ENCODE results near the gene IQGAP2. TPM values are rescaled to one million over a fixed set of nuclear protein-coding genes. Genes with fewer than 3 reads are reported as not detected.

Gene IQGAP2
- total and polyA plus RNA-seq, 2 of the 8 experiments (the other 6 are each of a cell fraction or from before 2014, with no cell fraction given), result 19.7 to 66.0 TPM

- H3K9ac ChIP-seq (replicated peaks in 1 of 4; ENCODE audit: extremely low read depth in 1 of 4, low read depth in 3 of 4, low read length in 3 of 4), result no peak overlapping the region
- no peak overlapping the region for H4K91ac ChIP-seq (replicated peaks; ENCODE audit: insufficient read length, low read length)
- no peak overlapping the region for H2BK12ac ChIP-seq (ENCODE audit: low read depth, low read length)
- FAIRE-seq (peak; percentile 45), DNase-seq (ENCODE audit: low read depth in 1 of 2, low spot score in 2 of 2) (no peak)
- no peaks in the 10 kb centered on the region for H3K23me2 ChIP-seq (ENCODE audit: low read depth, low read length)
- H3K56ac ChIP-seq (replicated peaks; ENCODE audit: insufficient read length, low read depth, low read length), result no peak overlapping the region
- H4K5ac ChIP-seq (ENCODE audit: insufficient read length, low read depth, low read length), result no peak overlapping the region
- no peaks in the 10 kb centered on the region for H3K27me3 ChIP-seq (replicated peaks in 1 of 4; ENCODE audit: control insufficient read depth in 3 of 4, extremely low read depth in 1 of 4, insufficient read depth in 3 of 4, low read length in 3 of 4)
- no peak overlapping the region for H3K4me3 ChIP-seq (ENCODE audit: extremely low read depth in 1 of 4, insufficient read depth in 2 of 4, low read depth in 3 of 4, low read length in 4 of 4)
- no peak overlapping the region for H2BK20ac ChIP-seq (ENCODE audit: low read length)
- POLR2A ChIA-PET (ENCODE audit: partially characterized antibody), result no interaction called here
- no peak overlapping the region for H4K8ac ChIP-seq (ENCODE audit: extremely low read depth, insufficient read depth, low read length)
- CTCF ChIA-PET (ENCODE audit: partially characterized antibody), result interaction anchor here (1.0 to 2.6 kb wide), 4 partner anchors 8 to 25 kb away, joined by 3 to 11 read pairs (median 4); no protein-coding TSS in a partner anchor
- no peak overlapping the region for H2AK5ac ChIP-seq (ENCODE audit: low read depth, low read length)
- H3K9me3 ChIP-seq (ENCODE audit: insufficient read depth in 2 of 2, low read depth in 1 of 2, low read length in 1 of 2), result no peaks in the 10 kb centered on the region
- H3K14ac ChIP-seq (ENCODE audit: insufficient read length), result no peak overlapping the region
- no peak overlapping the region for H3K4ac ChIP-seq (replicated peaks; ENCODE audit: insufficient read length, low read depth, low read length)
- no peaks in the 10 kb centered on the region; a peak in 1 of 7 replicates for H3K4me1 ChIP-seq (replicated peaks in 1 of 4; ENCODE audit: control insufficient read depth in 3 of 4, insufficient read depth in 4 of 4, low read length in 3 of 4)
- no peaks in the 10 kb centered on the region for H3K36me3 ChIP-seq (ENCODE audit: control insufficient read depth in 2 of 4, insufficient read depth in 4 of 4, low read length in 3 of 4)
- no peak overlapping the region for H2AFZ ChIP-seq (ENCODE audit: low read length)
- H2BK120ac ChIP-seq (replicated peaks; ENCODE audit: low read depth, low read length), result no peak overlapping the region
- no peak overlapping the region for H3K23ac ChIP-seq (ENCODE audit: insufficient read length)
- no peak overlapping the region for H2BK15ac ChIP-seq (ENCODE audit: low read length)
- H3K4me2 ChIP-seq (ENCODE audit: insufficient read depth in 1 of 2, low read depth in 2 of 2, low read length in 2 of 2), result no peak overlapping the region
- H3K27ac ChIP-seq (ENCODE audit: low read depth, low read length), result no peak overlapping the region
- peaks cover 0 to 18% of the 10 kb centered on the region in 2 experiments; a peak in 2 of 4 replicates for H3K79me2 ChIP-seq (ENCODE audit: control insufficient read depth in 1 of 2, insufficient read depth in 2 of 2, low read length in 2 of 2)
- no peak overlapping the region for H3K18ac ChIP-seq (ENCODE audit: extremely low read depth, low read length)
- no peak overlapping the region for H2BK5ac ChIP-seq (ENCODE audit: low read depth, low read length)
- no peaks in the 10 kb centered on the region for H4K20me1 ChIP-seq (replicated peaks in 1 of 2; ENCODE audit: control insufficient read depth in 1 of 2, insufficient read depth in 2 of 2, low read length in 2 of 2)
- H3K79me1 ChIP-seq (ENCODE audit: low read depth, low read length), result no peaks in the 10 kb centered on the region; the same call in none of the 2 replicates
- WGBS, 2 experiments (ENCODE audit: extremely low coverage in 1 of 2, insufficient coverage in 1 of 2, insufficient read length in 1 of 2, insufficient replicate concordance in 2 of 2, low coverage in 1 of 2, low lambda C conversion rate in 2 of 2, missing lambda C conversion rate in 1 of 2), result 63% methylated on average over 4 of the region's 4 CpGs; no CpG with 5 or more reads in 1 of the 2 experiments
- TF ChIP-seq GABPA (IDR thresholded peaks at IDR 0.05; ENCODE audit: borderline replicate concordance, insufficient read depth, low read length), result no peak
- TF ChIP-seq NRF1 (IDR thresholded peaks at IDR 0.05; ENCODE audit: low read depth, low read length), result no peak
- TF ChIP-seq USF2 (IDR thresholded peaks at IDR 0.05; ENCODE audit: low read length), result no peak
- no peak for TF ChIP-seq SP1 (IDR thresholded peaks at IDR 0.05; ENCODE audit: low read depth, low read length)
These were observed 54.8 kb downstream of the IQGAP2 start for GRCh38 chr5:76457674-76458485.

Data from H1 (cell line).